Adipose tissue (tissue), 3 donors: ENCODE data around the gene MS4A4A. TPM values are rescaled to one million over a fixed set of nuclear protein-coding genes. Genes with fewer than 3 reads are reported as not detected.
"Not testable (repeated sequence)": the region's sequence is repeated elsewhere in the genome, so short reads cannot be mapped to it uniquely, and the experiment has no call there.

Experiments used
- H3K27ac ChIP-seq: one replicate; pipeline ENCODE4 v1.5.1; 2013; ENCODE audit warnings: low read depth, low read length
- WGBS, 3 donors: extraction: QIAGEN DNeasy Blood & Tissue Kit; methylation state at CpG; one replicate each; pipeline ENCODE4 v1.1.7; 2013; 5-methylcytosine and 5-hydroxymethylcytosine counted together
- polyA plus RNA-seq, 3 donors: library from polyadenylated mRNA; stranded (reverse); fragments of 200-250 nt; gene quantifications; one replicate each; pipeline ENCODE4 v1.2.3, GENCODE V29; 2013
- donor health status: healthy with polysubstance abuse.
- donor health status: Bipolar disorder and iron deficiency.
- donor health status: healthy.

The MS4A4A gene
- polyA plus RNA-seq, 3 donors = 6.6 to 38.2 (median 37.0) TPM

DNA sequence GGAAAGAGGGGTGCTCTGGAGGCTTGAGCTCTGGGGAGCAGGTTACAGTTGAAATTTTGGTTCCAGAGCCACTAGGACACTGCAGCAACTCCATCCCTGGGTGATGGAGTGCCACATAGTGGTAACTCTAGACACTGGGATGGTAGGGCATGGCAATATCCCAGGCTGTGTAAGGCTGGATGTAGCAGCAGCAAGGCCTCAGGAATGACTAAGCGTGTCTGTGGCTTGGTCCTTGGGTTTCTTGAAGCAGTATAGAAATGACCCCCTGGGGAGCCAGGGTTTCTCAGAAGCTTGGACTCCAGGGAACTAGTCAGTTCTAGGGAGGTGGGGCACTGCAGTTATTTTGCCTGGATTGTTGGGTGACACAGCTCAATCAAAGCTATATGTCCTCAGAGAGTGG, 8.1 kb downstream of the MS4A4A start:
- H3K27ac ChIP-seq = no peak overlapping the region
- 78 to 92% (median 85%) methylated on average over 1 of the region's 1 CpG for WGBS, 3 donors

DNA sequence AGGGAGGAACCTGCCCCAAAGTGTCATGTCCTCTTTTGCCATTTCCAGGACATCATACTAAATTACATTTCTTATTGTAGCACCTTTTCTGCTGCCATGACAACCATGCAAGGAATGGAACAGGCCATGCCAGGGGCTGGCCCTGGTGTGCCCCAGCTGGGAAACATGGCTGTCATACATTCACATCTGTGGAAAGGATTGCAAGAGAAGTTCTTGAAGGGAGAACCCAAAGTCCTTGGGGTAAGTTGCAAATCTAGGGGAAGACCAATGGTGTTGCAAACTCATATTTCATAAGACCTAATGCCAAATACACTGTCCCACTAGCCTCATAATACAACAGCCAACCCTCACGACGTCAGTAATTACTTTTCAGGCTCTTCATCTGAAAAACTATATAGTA, 11.7 kb downstream of the MS4A4A start:
- WGBS, 3 donors = 48 to 77% (median 58%) methylated on average over 2 of the region's 2 CpGs
- no peak overlapping the region for H3K27ac ChIP-seq

DNA sequence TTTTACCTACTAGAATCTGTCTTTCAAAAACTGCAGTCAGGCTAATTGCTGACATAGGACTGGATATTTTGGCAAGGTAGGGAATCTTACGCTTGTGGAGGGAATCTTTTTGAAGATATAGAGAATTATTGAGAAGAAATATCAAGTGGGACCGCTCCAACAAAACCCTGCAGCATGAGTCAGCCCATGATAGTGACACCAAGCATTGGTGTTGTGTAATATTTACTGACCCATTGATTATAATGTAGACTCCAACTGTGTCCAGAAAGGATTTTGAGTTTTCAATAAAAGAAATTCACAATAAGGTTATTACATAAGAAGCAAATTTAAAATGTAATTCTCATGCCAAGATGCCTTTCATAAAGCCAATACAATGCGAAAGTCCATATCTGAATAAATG, 20.7 kb downstream of the MS4A4A start:
- no peak overlapping the region for H3K27ac ChIP-seq
- WGBS, 3 donors = 54 to 88% (median 79%) methylated on average over 3 of the region's 3 CpGs

DNA sequence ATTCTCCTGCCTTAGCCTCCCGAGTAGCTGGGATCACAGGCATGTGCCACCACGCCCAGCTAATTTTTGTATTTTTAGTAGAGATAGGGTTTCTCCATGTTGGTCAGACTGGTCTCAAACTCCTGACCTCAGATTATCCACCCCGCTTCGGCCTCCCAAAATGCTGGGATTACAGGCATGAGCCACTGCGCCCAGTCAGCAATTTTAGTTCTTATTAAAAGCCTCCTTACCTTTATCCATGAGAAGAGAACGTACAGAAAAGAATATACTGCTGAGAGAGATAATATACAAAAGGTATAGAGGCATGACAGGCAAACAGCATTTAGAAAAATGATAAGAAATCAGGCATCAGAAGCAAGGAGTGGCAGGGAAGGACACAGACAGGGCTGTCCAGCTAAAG, 21.4 kb downstream of the MS4A4A start:
- WGBS, 3 donors = 79 to 88% (median 81%) methylated on average over 6 of the region's 6 CpGs
- H3K27ac ChIP-seq = not testable (repeated sequence)

DNA sequence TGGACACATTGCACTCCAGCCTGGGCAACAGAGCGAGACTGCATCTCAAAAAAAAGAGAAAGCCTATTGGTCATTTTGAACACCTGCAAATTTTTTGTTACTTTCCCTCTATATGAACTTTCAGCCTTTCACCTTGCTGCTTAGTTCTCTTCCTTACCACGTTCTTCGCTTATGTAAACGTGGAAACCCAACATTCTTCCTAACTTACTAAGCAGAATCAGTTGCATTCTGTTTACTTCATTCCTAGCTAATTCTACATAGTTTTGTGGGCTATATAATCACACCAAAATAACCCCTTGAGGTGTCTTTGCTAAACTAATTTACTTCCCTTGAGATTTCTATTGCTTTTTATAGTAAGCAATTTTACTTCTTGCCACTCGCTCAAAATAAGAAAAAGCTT, 23.2 kb downstream of the MS4A4A start:
- no peak overlapping the region for H3K27ac ChIP-seq
- 81 to 87% (median 85%) methylated on average over 5 of the region's 5 CpGs for WGBS, 3 donors

DNA sequence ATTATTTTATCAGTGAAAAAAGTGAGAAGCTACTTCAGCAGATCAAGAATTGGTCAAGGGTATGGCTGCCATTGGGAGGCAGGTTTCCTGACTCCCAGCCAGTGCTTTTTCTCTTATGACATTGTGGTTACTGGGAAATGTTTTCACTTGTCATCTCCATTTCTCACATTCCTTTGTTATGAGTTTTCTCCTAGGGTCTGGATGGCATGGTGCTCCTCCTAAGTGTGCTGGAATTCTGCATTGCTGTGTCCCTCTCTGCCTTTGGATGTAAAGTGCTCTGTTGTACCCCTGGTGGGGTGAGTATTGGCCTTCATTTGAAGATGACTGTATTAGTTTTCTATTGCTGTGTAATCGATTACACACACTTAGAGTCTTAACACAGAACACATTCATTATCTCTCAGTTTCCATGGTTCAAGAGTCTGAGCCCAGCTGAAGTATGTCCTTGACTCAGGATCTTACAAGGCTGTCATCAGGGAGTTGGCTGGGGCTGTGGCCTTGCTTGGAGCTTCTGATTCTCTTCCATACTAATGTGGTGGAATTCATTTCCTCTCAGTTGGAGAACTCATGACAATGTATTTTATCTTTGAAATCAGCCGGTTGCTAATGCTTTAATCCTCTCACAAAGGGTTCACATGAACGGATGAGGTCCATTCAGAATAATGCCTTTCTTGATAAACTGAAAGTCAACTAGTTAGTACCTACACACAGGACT, 25.6 kb downstream of the MS4A4A start:
- WGBS, 3 donors = 68 to 82% (median 81%) methylated on average over 3 of the region's 3 CpGs
- no peak overlapping the region for H3K27ac ChIP-seq

GRCh38 chr11:60307507-60308195, 27.2 kb downstream of the MS4A4A start:
- 85 to 88% (median 88%) methylated on average over 3 of the region's 3 CpGs for WGBS, 3 donors
- H3K27ac ChIP-seq = no peak overlapping the region

DNA sequence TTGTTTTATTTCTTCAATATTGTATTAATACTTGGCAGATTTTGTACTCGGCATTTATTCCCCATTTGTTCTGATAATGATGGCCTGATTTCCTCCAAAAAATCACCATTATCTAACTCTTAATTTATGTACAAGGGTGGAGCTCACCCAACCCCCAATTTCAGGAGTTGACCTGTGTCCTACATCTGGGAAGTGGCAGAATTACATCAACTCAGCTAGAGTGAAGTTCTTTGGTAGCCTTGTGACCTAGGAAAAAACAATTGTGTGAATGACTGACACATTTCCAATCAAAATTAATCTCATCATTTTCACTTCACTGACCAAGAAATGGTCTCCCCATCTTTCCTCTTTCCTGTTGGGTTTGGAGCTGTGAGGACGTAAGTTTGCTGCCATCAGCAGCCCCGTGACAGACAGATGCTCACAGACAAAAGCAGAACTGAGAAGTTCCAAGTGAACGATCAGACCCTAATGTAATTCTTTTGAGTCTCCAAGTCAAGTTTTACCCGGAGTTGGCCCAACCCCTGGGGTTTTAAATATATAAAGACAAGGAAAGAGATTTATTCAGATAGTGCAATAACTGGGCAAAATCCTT, 30.0 kb downstream of the MS4A4A start:
- WGBS, 3 donors = 46 to 52% (median 48%) methylated on average over 5 of the region's 5 CpGs
- H3K27ac ChIP-seq = no peak overlapping the region

DNA sequence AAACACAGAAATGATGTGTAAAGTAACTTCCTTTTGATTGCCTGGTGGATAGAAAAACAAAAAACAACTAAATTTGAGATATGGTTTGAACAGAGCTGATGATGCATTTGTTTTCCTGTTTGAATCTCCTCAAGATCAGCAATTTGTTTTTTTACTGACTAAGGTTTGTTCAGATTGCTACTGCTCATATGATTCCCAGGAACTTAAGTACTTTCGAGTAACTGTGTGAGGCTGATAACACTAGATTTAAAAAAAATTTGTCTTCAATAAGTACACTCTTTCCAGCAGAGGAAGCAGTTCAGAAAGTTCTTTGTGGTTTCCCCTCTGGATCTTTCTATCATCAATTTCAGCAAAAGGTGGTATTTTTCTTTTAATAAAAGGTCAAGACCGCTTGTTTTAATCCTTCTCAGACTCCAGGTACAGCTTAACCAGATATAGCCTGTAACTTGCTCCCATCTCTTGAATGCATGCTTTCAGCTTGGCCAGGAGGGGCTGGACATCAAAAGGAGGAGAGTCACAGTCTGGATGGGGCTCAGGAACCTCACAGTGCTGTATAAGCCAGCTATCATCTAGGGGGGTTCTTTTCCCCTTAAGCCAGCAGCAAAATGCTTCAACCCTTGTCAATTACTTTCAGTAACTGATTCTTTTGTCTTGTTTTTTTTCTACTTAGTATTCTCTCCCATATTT, 34.3 kb downstream of the MS4A4A start:
- 18 to 38% (median 36%) methylated on average over 2 of the region's 2 CpGs for WGBS, 3 donors
- H3K27ac ChIP-seq = no peak overlapping the region

DNA sequence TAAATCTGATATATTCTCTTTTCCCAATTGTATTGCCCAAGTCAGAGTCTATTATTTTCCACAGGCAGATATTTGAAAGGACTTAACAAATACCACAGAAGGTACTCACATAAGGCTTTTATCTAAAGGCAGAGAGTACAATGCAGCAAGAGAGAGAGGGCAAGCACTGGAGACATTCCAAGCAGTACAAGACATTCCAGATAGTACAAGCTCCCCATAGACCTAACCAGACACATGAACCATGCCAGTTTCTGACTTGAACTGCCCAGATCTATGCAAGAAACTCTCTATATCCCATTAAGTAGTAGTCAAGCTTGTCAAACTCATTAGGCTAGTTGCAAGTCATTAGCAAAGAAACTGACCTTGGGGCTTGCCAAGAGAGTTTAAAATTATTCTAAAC, 35.4 kb downstream of the MS4A4A start:
- no peak overlapping the region for H3K27ac ChIP-seq

- 53 to 67% (median 62%) methylated on average over 2 of the region's 2 CpGs for WGBS, 3 donors
- no peak overlapping the region for H3K27ac ChIP-seq
Measured at GRCh38 chr11:60316317-60316716, 35.9 kb downstream of the MS4A4A start.

DNA sequence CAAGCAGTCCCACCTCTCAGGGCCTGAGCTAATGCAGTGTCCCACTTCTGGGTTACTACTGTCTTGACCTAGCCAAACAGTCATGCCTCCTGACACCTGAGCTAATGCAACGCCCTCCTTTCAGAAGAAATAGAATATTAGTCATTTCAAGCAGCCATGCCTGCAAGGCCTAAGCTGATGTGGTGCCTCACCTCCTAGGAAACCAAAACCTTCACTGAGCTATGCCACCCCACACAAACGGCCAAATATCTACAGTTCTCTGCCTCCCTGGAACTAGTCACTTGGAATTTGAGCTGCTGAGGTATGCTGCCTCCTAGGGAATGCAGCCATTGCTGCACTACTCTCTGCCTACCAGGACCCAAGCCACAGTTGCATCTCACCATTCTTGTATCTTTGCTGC, 38.3 kb downstream of the MS4A4A start:
- no peak overlapping the region for H3K27ac ChIP-seq
- WGBS, 3 donors = 65 to 74% (median 68%) methylated on average over 2 of the region's 2 CpGs

DNA sequence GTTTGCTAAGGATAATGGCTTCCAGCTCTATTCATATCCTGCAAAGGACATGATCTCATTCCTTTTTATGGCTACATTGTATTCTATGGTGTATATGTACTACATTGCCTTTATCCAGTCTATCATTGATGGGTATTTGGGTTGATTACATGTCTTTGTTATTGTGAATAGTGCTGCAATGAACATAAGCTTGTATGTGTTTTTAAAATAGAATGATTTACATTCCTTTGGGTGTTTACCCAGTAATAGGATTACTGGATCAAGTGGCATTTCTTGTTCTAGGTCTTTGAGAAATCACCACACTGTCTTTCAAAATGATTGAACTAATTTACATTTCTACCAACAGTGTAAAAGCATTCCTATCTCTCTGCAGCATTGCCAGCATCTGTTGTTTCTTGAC, 40.6 kb downstream of the MS4A4A start:
- H3K27ac ChIP-seq = no peak overlapping the region

GRCh38 chr11:60326955-60327354, 46.5 kb downstream of the MS4A4A start, which contains the start of gene MS4A6E:
Gene MS4A6E, plus strand, starts transcription at chr11:60327255. Its CDS starts 7,641 bp downstream, at chr11:60334896.
- 0 to 80% (median 29%) methylated on average over 1 of the region's 1 CpG for WGBS, 3 donors
- H3K27ac ChIP-seq = no peak within 1 kb of the TSS

DNA sequence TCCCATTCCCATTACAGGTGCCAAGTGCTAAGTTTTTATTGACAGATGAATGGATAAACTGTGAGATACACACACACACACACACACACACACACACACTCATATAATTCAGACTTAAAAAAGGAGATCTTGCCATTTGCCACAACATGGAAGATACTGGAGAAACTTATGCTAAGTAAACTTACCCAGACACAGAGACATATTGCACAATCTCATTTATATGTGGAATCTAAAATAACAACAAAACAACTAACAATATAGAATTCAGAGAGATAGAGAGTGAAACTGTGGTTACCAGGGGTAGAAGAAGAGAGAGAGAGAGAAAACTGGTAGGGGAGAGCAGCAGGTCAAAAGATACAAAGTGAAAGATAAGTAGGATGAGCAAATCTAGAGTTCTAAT, 48.0 kb downstream of the MS4A4A start:
- H3K27ac ChIP-seq = no peak overlapping the region

GRCh38 chr11:60332846-60333245, 52.4 kb downstream of the MS4A4A start:
- WGBS, 3 donors = 0 to 65% (median 34%) methylated on average over 3 of the region's 3 CpGs
- H3K27ac ChIP-seq = no peak overlapping the region

DNA sequence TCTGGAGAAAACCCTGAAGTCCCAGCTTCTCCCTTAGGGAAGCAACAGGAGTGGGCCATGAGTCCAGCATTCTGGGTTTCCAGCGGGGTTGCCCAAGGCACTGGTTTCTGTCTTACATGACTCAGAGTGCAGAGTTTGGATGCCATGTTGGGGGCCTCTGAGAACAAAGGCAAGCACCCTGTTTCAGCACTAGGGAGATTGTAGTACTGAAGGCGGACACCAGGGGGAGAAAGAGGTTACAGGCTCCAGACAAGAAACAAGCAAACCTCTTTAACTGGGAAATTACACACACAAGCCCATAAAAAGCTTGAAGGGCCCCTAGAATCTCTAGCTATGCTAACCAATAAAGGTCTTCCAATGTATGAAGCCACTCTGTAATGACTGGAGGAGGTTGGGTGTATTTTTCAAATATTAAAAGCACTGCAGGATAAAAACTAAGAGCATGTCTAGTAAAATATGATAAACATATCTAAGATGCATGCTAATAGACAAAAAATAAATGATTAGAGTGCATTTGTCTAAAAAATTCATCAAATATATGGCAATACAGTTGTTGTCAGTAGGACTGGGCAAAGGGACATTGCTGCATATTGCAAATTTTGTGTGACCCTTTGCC, 53.6 kb downstream of the MS4A4A start:
- no peak overlapping the region for H3K27ac ChIP-seq
- 14 to 22% (median 18%) methylated on average over 2 of the region's 2 CpGs for WGBS, 3 donors

- H3K27ac ChIP-seq = no peak overlapping the region
- WGBS, 3 donors = 88 to 92% (median 90%) methylated on average over 7 of the region's 7 CpGs
Measured at GRCh38 chr11:60336767-60337391, 56.4 kb downstream of the MS4A4A start.
